K562 (cell line): ENCODE results near the gene DHODH. TPM values are rescaled to one million over a fixed set of nuclear protein-coding genes. Genes with fewer than 3 reads are reported as not detected.

Source experiments
- BMI1 ChIP-seq: fragments of 150-350 bp; IDR thresholded peaks from 2 replicates; pipeline ENCODE4 v1.6.1; 2014; ENCODE audit warnings: low read length
- CHCHD3 ChIP-seq: fragments of 250-450 bp; sonication (Bioruptor Pico); IDR thresholded peaks from 2 replicates; pipeline ENCODE4 v2.1.2; 2022; ENCODE audit warnings: mild to moderate bottlenecking
- CREBBP ChIP-seq: IDR thresholded peaks from one replicate; pipeline ENCODE4 v1.6.1; 2012; ENCODE audit warnings: low read depth, mild to moderate bottlenecking, control low read depth, inconsistent platforms, low read length
- EP400 ChIP-seq: fragments of 450-650 bp; IDR thresholded peaks from 2 replicates; pipeline ENCODE4 v1.6.1; 2017; ENCODE audit warnings: antibody characterized with exemption, mild to moderate bottlenecking, moderate library complexity
- FOXK2 ChIP-seq, 2 experiments: fragments of 450-650 bp; IDR thresholded peaks in 1 of 2; conservative IDR thresholded peaks in 1 of 2; 2 replicates each; pipeline ENCODE4 v1.6.1; 2016; ENCODE audit warnings: low read depth in 2 of 2, mild to moderate bottlenecking in 1 of 2
- GABPB1 ChIP-seq: sonication (generic); formaldehyde crosslinking; IDR thresholded peaks from 2 replicates; pipeline ENCODE4 v1.8.0; 2022; ENCODE audit warnings: mild to moderate bottlenecking, missing genetic modification reagents
- HOMEZ ChIP-seq: fragments of 250-450 bp; sonication (Bioruptor Pico); IDR thresholded peaks from 2 replicates; pipeline ENCODE4 v1.4.0; 2020; ENCODE audit warnings: mild to moderate bottlenecking, moderate library complexity
- LARP7 ChIP-seq: fragments of 450-650 bp; IDR thresholded peaks from 2 replicates; pipeline ENCODE4 v1.6.1; 2016
- MECOM ChIP-seq: fragments of 250-450 bp; sonication (Bioruptor Pico); IDR thresholded peaks from 2 replicates; pipeline ENCODE4 v1.8.0; 2022; ENCODE audit warnings: inconsistent platforms
- MYC ChIP-seq, 2 experiments: fragments of 250-450 bp in 1 of 2; sonication (Bioruptor Pico) in 1 of 2; IDR thresholded peaks; 2 replicates each; pipeline versions ENCODE4 v1.5.1 to v1.6.1; 2012 to 2021; ENCODE audit warnings: low read depth in 2 of 2, borderline replicate concordance in 1 of 2, improper control_type of control experiment in 1 of 2, low read length in 1 of 2, mild to moderate bottlenecking in 1 of 2, moderate library complexity in 1 of 2
- POLR2A ChIP-seq: fragments of 450-650 bp; conservative IDR thresholded peaks from 2 replicates; pipeline ENCODE4 v1.6.1; 2016
- POLR2G ChIP-seq: fragments of 200-400 bp; formaldehyde crosslinking; IDR thresholded peaks from 2 replicates; pipeline ENCODE4 v1.6.1; 2017; ENCODE audit warnings: low read depth, mild to moderate bottlenecking, antibody characterized with exemption, low read length, moderate library complexity
- PRPF4 ChIP-seq: fragments of 200-400 bp; formaldehyde crosslinking; IDR thresholded peaks from one replicate; pipeline ENCODE4 v1.6.1; 2017; ENCODE audit warnings: low read length, low read depth, mild to moderate bottlenecking; ENCODE audit not compliant: insufficient read depth, poor library complexity, severe bottlenecking
- RBFOX2 ChIP-seq: fragments of 200-400 bp; formaldehyde crosslinking; IDR thresholded peaks from 2 replicates; pipeline ENCODE4 v1.6.1; 2017; ENCODE audit warnings: low read depth, mild to moderate bottlenecking, low read length, moderate library complexity
- RBM17 ChIP-seq: fragments of 200-400 bp; formaldehyde crosslinking; IDR thresholded peaks from 2 replicates; pipeline ENCODE4 v1.6.1; 2017; ENCODE audit warnings: low read depth, mild to moderate bottlenecking, low read length, borderline replicate concordance
- RNF2 ChIP-seq: sonication (generic); IDR thresholded peaks from 2 replicates; pipeline ENCODE4 v1.6.1; 2016
- SAP30 ChIP-seq: fragments of 200-600 bp; sonication (generic); IDR thresholded peaks from 2 replicates; pipeline ENCODE4 v1.6.1; 2012; ENCODE audit warnings: borderline replicate concordance, low read depth, mild to moderate bottlenecking, moderate library complexity, low read length, control low read depth, inconsistent platforms; ENCODE audit not compliant: insufficient read depth, poor library complexity, severe bottlenecking
- TAF1 ChIP-seq: IDR thresholded peaks from 2 replicates; pipeline ENCODE4 v1.6.1; 2011; ENCODE audit warnings: mild to moderate bottlenecking, low read length, moderate library complexity; ENCODE audit not compliant: insufficient read depth, control insufficient read depth, severe bottlenecking; ENCODE audit errors: extremely low read depth
- TFAM ChIP-seq: fragments of 250-450 bp; sonication (Bioruptor Pico); conservative IDR thresholded peaks from 2 replicates; pipeline ENCODE4 v1.5.0; 2021; ENCODE audit warnings: mild to moderate bottlenecking, moderate library complexity
- TGIF2 ChIP-seq: sonication (generic); formaldehyde crosslinking; IDR thresholded peaks from 2 replicates; pipeline ENCODE4 v1.8.1; 2022; ENCODE audit warnings: mild to moderate bottlenecking, missing genetic modification reagents, moderate library complexity
- ZFP1 ChIP-seq: fragments of 450-650 bp; formaldehyde crosslinking; IDR thresholded peaks from 2 replicates; pipeline ENCODE4 v1.4.0; 2020; ENCODE audit warnings: mild to moderate bottlenecking, mixed read lengths
- ZHX1 ChIP-seq: fragments of 150-350 bp; conservative IDR thresholded peaks from 2 replicates; pipeline ENCODE4 v1.6.1; 2014; ENCODE audit warnings: low read length
- ZNF77 ChIP-seq: fragments of 250-450 bp; sonication (Bioruptor Pico); IDR thresholded peaks from 2 replicates; pipeline ENCODE4 v1.5.0; 2020
- polyA plus RNA-seq, 8 experiments: library from polyadenylated mRNA; depleted of rRNA in 4 of 8; stranded (reverse) in 5 of 8; unstranded in 3 of 8; fragments of >200 nt; fragmentation: Nextera tagmentation in 2 of 8; fragmentation: Illumina TruSeq in 1 of 8; extraction: Ambion mirVana in 2 of 8; extraction: Trizol in 1 of 8; gene quantifications; 2 replicates each; pipeline versions ENCODE4 v1.2.1 to v1.2.3, GENCODE V29; 2011 to 2014; ENCODE audit warnings: inconsistent platforms in 1 of 8, missing spikeins in 1 of 8
- total RNA-seq, 7 experiments: library from RNA; depleted of rRNA in 6 of 7; stranded (reverse); fragments of >200 nt in 6 of 7; fragmentation: Illumina TruSeq in 2 of 7; extraction: Trizol in 2 of 7; gene quantifications; 2 replicates each; pipeline versions ENCODE4 v1.2.1 to v1.2.3, GENCODE V29; 2011 to 2021; ENCODE audit warnings: low replicate concordance in 1 of 7
- TF ChIP-seq, protein P1 (sequence below): fragments of 450-650 bp; IDR thresholded peaks from 2 replicates; pipeline ENCODE4 v1.6.1; 2016; ENCODE audit warnings: missing biosample characterization, missing genetic modification characterization

DHODH gene
- total and polyA plus RNA-seq, 9 of the 15 experiments (the other 6 are each of a cell fraction or from before 2014, with no cell fraction given): 4.3 to 19.9 (median 12.7) TPM

GRCh38 chr16:72008424-72009216 is at the start of gene DHODH (continued):
- TF ChIP-seq TAF1 (peak; percentile 52), MYC (IDR thresholded peaks at IDR 0.05; ENCODE audit: low read depth, low read length) (peak; percentile 80), MYC (CRISPR knock-in tag; IDR thresholded peaks at IDR 0.05; ENCODE audit: borderline replicate concordance, low read depth) (no peak), RBFOX2 (peak; percentile 85), POLR2G (peak; percentile 89), POLR2A (peak; percentile 88), ZNF77 (CRISPR knock-in tag) (no peak), CHCHD3 (CRISPR knock-in tag) (no peak), GABPB1 (peak; percentile 86), EP400 (peak; percentile 88), ZFP1 (CRISPR knock-in tag) (no peak), RBM17 (no peak), TGIF2 (no peak), LARP7 (no peak), MECOM (CRISPR knock-in tag) (no peak), PRPF4 (no peak), SAP30 (peak; percentile 94), HOMEZ (CRISPR knock-in tag) (no peak), RNF2 (peak; percentile 35; the same call in 1 of the 2 replicates), BMI1 (no peak), TFAM (no peak), ZHX1 (no peak), FOXK2 (conservative IDR thresholded peaks at IDR 0.05 in 1 of 2, IDR thresholded peaks at IDR 0.05 in 1 of 2; ENCODE audit: low read depth in 2 of 2) (peak; percentile 48 to 58; a peak in 1 of 4 replicates), CREBBP (no peak)
- TF ChIP-seq, protein P1, sequence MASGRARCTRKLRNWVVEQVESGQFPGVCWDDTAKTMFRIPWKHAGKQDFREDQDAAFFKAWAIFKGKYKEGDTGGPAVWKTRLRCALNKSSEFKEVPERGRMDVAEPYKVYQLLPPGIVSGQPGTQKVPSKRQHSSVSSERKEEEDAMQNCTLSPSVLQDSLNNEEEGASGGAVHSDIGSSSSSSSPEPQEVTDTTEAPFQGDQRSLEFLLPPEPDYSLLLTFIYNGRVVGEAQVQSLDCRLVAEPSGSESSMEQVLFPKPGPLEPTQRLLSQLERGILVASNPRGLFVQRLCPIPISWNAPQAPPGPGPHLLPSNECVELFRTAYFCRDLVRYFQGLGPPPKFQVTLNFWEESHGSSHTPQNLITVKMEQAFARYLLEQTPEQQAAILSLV (tag): no peak
